Activated naive CD8-positive, alpha-beta T cell (primary cell): ENCODE data around the gene TRPC1.
"Not testable (repeated sequence)": the region's sequence is repeated elsewhere in the genome, so short reads cannot be mapped to it uniquely, and the experiment has no call there.

Experiments used
- H3K27ac Mint-ChIP-seq: one replicate; pipeline ENCODE4 v1.8.0; 2021; ENCODE audit warnings: mixed read lengths
- H3K27me3 Mint-ChIP-seq: one replicate; pipeline ENCODE4 v1.8.0; 2021; ENCODE audit warnings: mixed read lengths
- H3K36me3 Mint-ChIP-seq: one replicate; pipeline ENCODE4 v1.8.0; 2021; ENCODE audit warnings: mixed read lengths
- H3K4me1 Mint-ChIP-seq: one replicate; pipeline ENCODE4 v1.8.0; 2021; ENCODE audit warnings: low read depth, mixed read lengths
- H3K4me3 Mint-ChIP-seq: one replicate; pipeline ENCODE4 v1.8.0; 2021; ENCODE audit warnings: mild to moderate bottlenecking, mixed read lengths
- H3K9me3 Mint-ChIP-seq: one replicate; pipeline ENCODE4 v1.8.0; 2021; ENCODE audit warnings: low read depth, mixed read lengths

TRPC1 gene

GRCh38 chr3:142723968-142724681 lies at the start of gene TRPC1:
Gene TRPC1, plus strand, starts transcription at chr3:142724034. Its CDS starts 526 bp downstream, at chr3:142724560.
- H3K27ac Mint-ChIP-seq, result no peak within 1 kb of the TSS
- H3K36me3 Mint-ChIP-seq, result no peaks in the 10 kb centered on the region
- peak within 1 kb of the TSS; percentile 84 for H3K4me3 Mint-ChIP-seq
- peaks cover 21% of the 10 kb centered on the region for H3K27me3 Mint-ChIP-seq
- H3K4me1 Mint-ChIP-seq, result peaks cover 12% of the 10 kb centered on the region
- no peaks in the 10 kb centered on the region for H3K9me3 Mint-ChIP-seq

- no peaks in the 10 kb centered on the region for H3K4me1 Mint-ChIP-seq
- no peak overlapping the region for H3K4me3 Mint-ChIP-seq
These were observed 47.7 kb upstream of the TRPC1 start for GRCh38 chr3:142676151-142676550.

GRCh38 chr3:142680710-142681109 lies 43.1 kb upstream of the TRPC1 start:
- no peaks in the 10 kb centered on the region for H3K27me3 Mint-ChIP-seq
- no peak overlapping the region for H3K4me3 Mint-ChIP-seq
- no peaks in the 10 kb centered on the region for H3K4me1 Mint-ChIP-seq
- H3K9me3 Mint-ChIP-seq, result no peaks in the 10 kb centered on the region
- H3K27ac Mint-ChIP-seq, result no peak overlapping the region
- peaks cover 14% of the 10 kb centered on the region for H3K36me3 Mint-ChIP-seq

More at GRCh38 chr3:142676151-142676550, 47.7 kb upstream of the TRPC1 start:
- no peaks in the 10 kb centered on the region for H3K9me3 Mint-ChIP-seq
- no peak overlapping the region for H3K27ac Mint-ChIP-seq
- peaks cover 14% of the 10 kb centered on the region for H3K36me3 Mint-ChIP-seq
- no peaks in the 10 kb centered on the region for H3K27me3 Mint-ChIP-seq

- H3K4me3 Mint-ChIP-seq, result no peak overlapping the region
- no peaks in the 10 kb centered on the region for H3K4me1 Mint-ChIP-seq
- H3K9me3 Mint-ChIP-seq, result no peaks in the 10 kb centered on the region
- no peaks in the 10 kb centered on the region for H3K27me3 Mint-ChIP-seq
- H3K27ac Mint-ChIP-seq, result no peak overlapping the region
- H3K36me3 Mint-ChIP-seq, result peaks cover 10% of the 10 kb centered on the region
These were observed 33.2 kb upstream of the TRPC1 start for GRCh38 chr3:142690613-142691012.

- Mint-ChIP-seq H3K4me3 (no peak overlapping the region), H3K27me3 (no peaks in the 10 kb centered on the region), H3K36me3 (peaks cover 10% of the 10 kb centered on the region), H3K27ac (no peak overlapping the region), H3K4me1 (no peaks in the 10 kb centered on the region), H3K9me3 (no peaks in the 10 kb centered on the region)
These were observed 32.3 kb upstream of the TRPC1 start for GRCh38 chr3:142691527-142691926.

GRCh38 chr3:142693136-142693853 lies 30.5 kb upstream of the TRPC1 start:
- Mint-ChIP-seq H3K27me3 (no peaks in the 10 kb centered on the region), H3K4me1 (no peaks in the 10 kb centered on the region), H3K27ac (no peak overlapping the region), H3K9me3 (no peaks in the 10 kb centered on the region), H3K4me3 (no peak overlapping the region), H3K36me3 (peaks cover 9% of the 10 kb centered on the region)

GRCh38 chr3:142694225-142694624 lies 29.6 kb upstream of the TRPC1 start:
- Mint-ChIP-seq H3K27me3 (no peaks in the 10 kb centered on the region), H3K4me3 (no peak overlapping the region), H3K36me3 (peaks cover 7% of the 10 kb centered on the region), H3K27ac (no peak overlapping the region), H3K4me1 (no peaks in the 10 kb centered on the region), H3K9me3 (no peaks in the 10 kb centered on the region)

- Mint-ChIP-seq H3K9me3 (no peaks in the 10 kb centered on the region), H3K4me3 (no peak overlapping the region), H3K36me3 (peaks cover 5% of the 10 kb centered on the region), H3K4me1 (no peaks in the 10 kb centered on the region), H3K27ac (no peak overlapping the region), H3K27me3 (no peaks in the 10 kb centered on the region)
These were observed 18.6 kb upstream of the TRPC1 start for GRCh38 chr3:142705198-142705597.

- no peaks in the 10 kb centered on the region for H3K4me1 Mint-ChIP-seq
- H3K27ac Mint-ChIP-seq, result no peak overlapping the region
- H3K4me3 Mint-ChIP-seq, result no peak overlapping the region
- peaks cover 5% of the 10 kb centered on the region for H3K36me3 Mint-ChIP-seq
- no peaks in the 10 kb centered on the region for H3K27me3 Mint-ChIP-seq
- H3K9me3 Mint-ChIP-seq, result no peaks in the 10 kb centered on the region
These were observed 17.3 kb upstream of the TRPC1 start for GRCh38 chr3:142706321-142707127.

- H3K4me3 Mint-ChIP-seq, result no peak overlapping the region
- no peak overlapping the region for H3K27ac Mint-ChIP-seq
- H3K27me3 Mint-ChIP-seq, result peaks cover 5% of the 10 kb centered on the region
These were observed 14.6 kb upstream of the TRPC1 start for GRCh38 chr3:142709207-142709606.

GRCh38 chr3:142714882-142715281 lies 9.0 kb upstream of the TRPC1 start:
- not testable (repeated sequence) for H3K27ac Mint-ChIP-seq, H3K4me3 Mint-ChIP-seq, H3K4me1 Mint-ChIP-seq, H3K9me3 Mint-ChIP-seq, H3K36me3 Mint-ChIP-seq
- peaks cover 25% of the 10 kb centered on the region for H3K27me3 Mint-ChIP-seq

More at GRCh38 chr3:142709207-142709606, 14.6 kb upstream of the TRPC1 start:
- Mint-ChIP-seq H3K9me3 (no peaks in the 10 kb centered on the region), H3K4me1 (no peaks in the 10 kb centered on the region), H3K36me3 (peaks cover 7% of the 10 kb centered on the region)

GRCh38 chr3:142716102-142716501 lies 7.7 kb upstream of the TRPC1 start:
- no peak overlapping the region for H3K4me3 Mint-ChIP-seq
- H3K9me3 Mint-ChIP-seq, result no peaks in the 10 kb centered on the region
- no peak overlapping the region for H3K27ac Mint-ChIP-seq
- H3K36me3 Mint-ChIP-seq, result peaks cover 3% of the 10 kb centered on the region
- H3K27me3 Mint-ChIP-seq, result peaks cover 34% of the 10 kb centered on the region
- H3K4me1 Mint-ChIP-seq, result no peaks in the 10 kb centered on the region

GRCh38 chr3:142723665-142723967 lies 218 bp upstream of the TRPC1 start:
- peak overlapping the region; percentile 83 for H3K4me3 Mint-ChIP-seq
- H3K27ac Mint-ChIP-seq, result no peak overlapping the region
- H3K9me3 Mint-ChIP-seq, result no peaks in the 10 kb centered on the region
- H3K4me1 Mint-ChIP-seq, result peaks cover 12% of the 10 kb centered on the region
- no peaks in the 10 kb centered on the region for H3K36me3 Mint-ChIP-seq
- peaks cover 24% of the 10 kb centered on the region for H3K27me3 Mint-ChIP-seq

- no peak overlapping the region for H3K27ac Mint-ChIP-seq
- H3K36me3 Mint-ChIP-seq, result no peaks in the 10 kb centered on the region
- peak overlapping the region; percentile 84 for H3K4me3 Mint-ChIP-seq
- peaks cover 17% of the 10 kb centered on the region for H3K27me3 Mint-ChIP-seq
- H3K4me1 Mint-ChIP-seq, result peaks cover 12% of the 10 kb centered on the region
- H3K9me3 Mint-ChIP-seq, result no peaks in the 10 kb centered on the region
These were observed 985 bp downstream of the TRPC1 start for GRCh38 chr3:142724682-142725356.

GRCh38 chr3:142725357-142725739 lies 1.5 kb downstream of the TRPC1 start:
- H3K27ac Mint-ChIP-seq, result no peak overlapping the region
- no peaks in the 10 kb centered on the region for H3K9me3 Mint-ChIP-seq
- H3K4me3 Mint-ChIP-seq, result peak overlapping the region; percentile 84
- peaks cover 15% of the 10 kb centered on the region for H3K27me3 Mint-ChIP-seq
- H3K36me3 Mint-ChIP-seq, result no peaks in the 10 kb centered on the region
- H3K4me1 Mint-ChIP-seq, result peaks cover 12% of the 10 kb centered on the region
